AG04450 (cell line): ENCODE data around the gene ABLIM1. TPM values are rescaled to one million over a fixed set of nuclear protein-coding genes. Genes with fewer than 3 reads are reported as not detected.

Experiments used
- CTCF ChIA-PET: fragments of 300-600, 350-600 bp; formaldehyde crosslinking; extraction: SDS; loops from one replicate; lab custom pipeline; 2022; ENCODE audit warnings: antibody characterized with exemption, inconsistent platforms; lab: Charles Lee
- POLR2A ChIA-PET: fragments of 350-600 bp; formaldehyde crosslinking; extraction: SDS; loops from one replicate; lab custom pipeline; 2021; ENCODE audit warnings: antibody characterized with exemption, inconsistent platforms; lab: Yijun Ruan, JAX
- DNase-seq: peaks from one replicate; pipeline ENCODE4 v3.0.0-alpha.2; 2011; ENCODE audit warnings: low read depth, low spot score
- H3K27ac ChIP-seq: one replicate; pipeline ENCODE4 v1.5.1; 2012; ENCODE audit warnings: low read depth, low read length, control low read depth
- H3K27me3 ChIP-seq: one replicate; pipeline ENCODE4 v1.6.0; 2012; ENCODE audit warnings: low read length; ENCODE audit not compliant: control insufficient read depth, insufficient read depth
- H3K4me3 ChIP-seq: 2 replicates; pipeline ENCODE4 v1.5.1; 2011; ENCODE audit warnings: mild to moderate bottlenecking, low read depth, low read length, control low read depth
- H3K9me3 ChIP-seq: 2 replicates; pipeline ENCODE4 v1.5.1; 2012; ENCODE audit warnings: low read length; ENCODE audit not compliant: control insufficient read depth, insufficient read depth
- polyA plus RNA-seq: library from polyadenylated mRNA; depleted of rRNA; stranded (reverse); fragments of >200 nt; gene quantifications from 2 replicates; pipeline ENCODE4 v1.2.3, GENCODE V29; 2011
- TF ChIP-seq, protein P1 (sequence below): IDR thresholded peaks from 2 replicates; pipeline ENCODE4 v1.5.1; 2011; ENCODE audit warnings: low read depth, low read length, control low read depth, inconsistent platforms

The ABLIM1 gene
- polyA plus RNA-seq, 1 experiment, result 6.4 TPM

DNA sequence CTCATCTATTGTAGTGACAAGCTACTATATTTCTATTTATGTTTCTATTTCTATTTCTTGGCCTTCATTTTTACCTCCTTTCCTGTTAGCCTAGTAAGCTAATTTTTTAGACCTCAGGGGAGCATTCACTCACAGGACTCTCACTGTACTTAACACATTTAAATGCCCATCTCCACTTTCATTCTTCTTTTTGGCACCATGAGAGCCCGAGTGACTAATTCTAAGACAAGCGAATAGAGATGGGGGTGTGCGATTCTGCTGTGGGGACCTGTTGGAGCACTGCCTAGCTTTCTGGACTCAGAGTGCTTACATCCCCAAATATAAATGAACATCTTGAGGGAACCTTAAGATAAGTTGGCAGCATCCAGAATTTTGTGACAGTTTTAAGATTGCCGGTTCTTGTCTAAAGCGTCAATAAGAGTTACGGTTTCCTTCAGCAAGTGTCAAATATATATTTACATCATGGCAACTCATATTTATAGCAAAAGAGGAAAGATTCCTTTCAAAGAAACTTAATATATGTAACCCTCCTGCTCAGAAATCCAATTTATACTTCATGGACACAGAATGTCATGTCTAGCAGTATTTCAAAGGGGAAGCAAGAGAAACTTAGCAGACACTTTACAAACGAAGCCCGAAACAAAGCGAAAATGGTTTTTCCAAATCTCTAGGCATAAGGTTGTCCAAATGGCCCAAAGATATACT, 199.7 kb downstream of the ABLIM1 start:
- H3K27me3 ChIP-seq, result no peaks in the 10 kb centered on the region
- no peak overlapping the region for H3K4me3 ChIP-seq
- no peak for DNase-seq
- TF ChIP-seq, protein P1, sequence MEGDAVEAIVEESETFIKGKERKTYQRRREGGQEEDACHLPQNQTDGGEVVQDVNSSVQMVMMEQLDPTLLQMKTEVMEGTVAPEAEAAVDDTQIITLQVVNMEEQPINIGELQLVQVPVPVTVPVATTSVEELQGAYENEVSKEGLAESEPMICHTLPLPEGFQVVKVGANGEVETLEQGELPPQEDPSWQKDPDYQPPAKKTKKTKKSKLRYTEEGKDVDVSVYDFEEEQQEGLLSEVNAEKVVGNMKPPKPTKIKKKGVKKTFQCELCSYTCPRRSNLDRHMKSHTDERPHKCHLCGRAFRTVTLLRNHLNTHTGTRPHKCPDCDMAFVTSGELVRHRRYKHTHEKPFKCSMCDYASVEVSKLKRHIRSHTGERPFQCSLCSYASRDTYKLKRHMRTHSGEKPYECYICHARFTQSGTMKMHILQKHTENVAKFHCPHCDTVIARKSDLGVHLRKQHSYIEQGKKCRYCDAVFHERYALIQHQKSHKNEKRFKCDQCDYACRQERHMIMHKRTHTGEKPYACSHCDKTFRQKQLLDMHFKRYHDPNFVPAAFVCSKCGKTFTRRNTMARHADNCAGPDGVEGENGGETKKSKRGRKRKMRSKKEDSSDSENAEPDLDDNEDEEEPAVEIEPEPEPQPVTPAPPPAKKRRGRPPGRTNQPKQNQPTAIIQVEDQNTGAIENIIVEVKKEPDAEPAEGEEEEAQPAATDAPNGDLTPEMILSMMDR, result no peak
- H3K27ac ChIP-seq, result no peak overlapping the region
- H3K9me3 ChIP-seq, result no peaks in the 10 kb centered on the region
- CTCF ChIA-PET, result interaction anchor here (0.7 to 3.8 kb wide), 5 partner anchors 12 to 998 kb away, joined by 3 to 20 read pairs (median 6); no protein-coding TSS in a partner anchor
- POLR2A ChIA-PET, result no interaction called here

- H3K27me3 ChIP-seq, result no peaks in the 10 kb centered on the region
- ChIA-PET CTCF (interaction anchor here (4.0 kb wide), 1 partner anchor 17 kb away, joined by 18 read pairs; no protein-coding TSS in a partner anchor), POLR2A (no interaction called here)
- no peak for DNase-seq
- TF ChIP-seq, protein P1, result no peak
- H3K27ac ChIP-seq, result no peak overlapping the region
- no peaks in the 10 kb centered on the region for H3K9me3 ChIP-seq
- H3K4me3 ChIP-seq, result no peak overlapping the region
These were observed 204.5 kb downstream of the ABLIM1 start for GRCh38 chr10:114453576-114453975.

DNA sequence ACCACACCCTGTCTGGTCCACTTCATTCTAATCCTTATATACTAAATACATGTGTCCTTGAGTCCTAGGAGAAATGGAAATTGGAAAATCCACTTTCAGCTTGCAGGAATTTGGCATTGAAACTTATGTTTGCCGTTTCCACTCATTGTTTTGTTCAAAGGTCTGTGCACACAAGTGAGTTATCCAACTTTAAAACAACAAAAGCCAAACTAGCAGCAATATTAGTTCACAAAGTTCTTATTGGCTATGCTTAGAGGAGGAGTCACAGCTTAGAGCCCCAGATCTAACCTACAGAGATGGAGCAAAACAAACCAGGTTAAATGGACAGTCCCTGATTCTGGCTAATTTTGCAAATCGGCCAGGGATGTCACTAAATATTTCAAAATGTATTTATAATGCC, 209.2 kb downstream of the ABLIM1 start:
- TF ChIP-seq, protein P1, result no peak
- Histone ChIP-seq H3K4me3 (no peak overlapping the region), H3K27me3 (peaks cover 2% of the 10 kb centered on the region), H3K27ac (no peak overlapping the region), H3K9me3 (no peaks in the 10 kb centered on the region)
- CTCF ChIA-PET, result interaction anchor here (1.5 to 2.5 kb wide), 2 partner anchors 11 to 145 kb away, joined by 7 to 8 read pairs; no protein-coding TSS in a partner anchor
- POLR2A ChIA-PET, result no interaction called here
- DNase-seq, result no peak

- TF ChIP-seq, protein P1, result no peak
- Histone ChIP-seq H3K9me3 (no peaks in the 10 kb centered on the region), H3K27me3 (peaks cover 2% of the 10 kb centered on the region), H3K27ac (no peak overlapping the region), H3K4me3 (no peak overlapping the region)
- ChIA-PET POLR2A (no interaction called here), CTCF (no interaction called here)
- no peak for DNase-seq
These were observed 212.7 kb downstream of the ABLIM1 start for GRCh38 chr10:114445332-114445731.

DNA sequence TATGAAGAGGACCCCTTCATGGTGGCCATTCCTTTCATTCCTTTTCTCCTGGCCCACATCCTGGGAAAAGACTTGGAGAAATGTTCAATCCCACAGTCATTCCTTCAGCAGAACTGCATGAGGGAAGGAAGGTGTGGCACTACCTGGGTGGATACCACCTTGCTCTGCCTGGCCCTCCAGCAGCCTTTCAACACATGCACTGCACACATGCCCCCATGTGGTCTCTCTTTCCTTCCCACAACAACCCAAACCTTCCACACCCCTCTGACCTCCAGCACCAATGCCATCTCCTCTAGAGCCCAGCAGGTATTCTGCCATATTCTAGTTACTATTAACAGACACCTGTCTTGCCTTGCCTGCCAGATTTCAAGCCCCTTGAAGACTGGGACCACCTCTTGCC, 213.3 kb downstream of the ABLIM1 start:
- no peaks in the 10 kb centered on the region for H3K9me3 ChIP-seq
- no peak for DNase-seq
- TF ChIP-seq, protein P1, result no peak
- no peak overlapping the region for H3K27ac ChIP-seq
- H3K4me3 ChIP-seq, result no peak overlapping the region
- ChIA-PET POLR2A (no interaction called here), CTCF (no interaction called here)
- peaks cover 2% of the 10 kb centered on the region for H3K27me3 ChIP-seq
